Nucleus accumbens (tissue), 56 donors: ENCODE data around the gene FITM1.

Experiments used
- DNase-seq, 56 donors: peaks; one replicate each; lab custom pipeline; 2025; lab: John Stamatoyannopoulos, UW

The FITM1 gene, protein sequence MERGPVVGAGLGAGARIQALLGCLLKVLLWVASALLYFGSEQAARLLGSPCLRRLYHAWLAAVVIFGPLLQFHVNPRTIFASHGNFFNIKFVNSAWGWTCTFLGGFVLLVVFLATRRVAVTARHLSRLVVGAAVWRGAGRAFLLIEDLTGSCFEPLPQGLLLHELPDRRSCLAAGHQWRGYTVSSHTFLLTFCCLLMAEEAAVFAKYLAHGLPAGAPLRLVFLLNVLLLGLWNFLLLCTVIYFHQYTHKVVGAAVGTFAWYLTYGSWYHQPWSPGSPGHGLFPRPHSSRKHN

GRCh38 chr14:24130380-24130716, at the start of gene FITM1:
FITM1 (plus strand) TSS chr14:24130659; CDS start chr14:24131564, 905 bp downstream.
- no peak for DNase-seq

GRCh38 chr14:24080888-24081738, 49.3 kb upstream of the FITM1 start:
- peak in 46 of 56 donors; percentile 12 to 85 (median 57) for DNase-seq

DNA sequence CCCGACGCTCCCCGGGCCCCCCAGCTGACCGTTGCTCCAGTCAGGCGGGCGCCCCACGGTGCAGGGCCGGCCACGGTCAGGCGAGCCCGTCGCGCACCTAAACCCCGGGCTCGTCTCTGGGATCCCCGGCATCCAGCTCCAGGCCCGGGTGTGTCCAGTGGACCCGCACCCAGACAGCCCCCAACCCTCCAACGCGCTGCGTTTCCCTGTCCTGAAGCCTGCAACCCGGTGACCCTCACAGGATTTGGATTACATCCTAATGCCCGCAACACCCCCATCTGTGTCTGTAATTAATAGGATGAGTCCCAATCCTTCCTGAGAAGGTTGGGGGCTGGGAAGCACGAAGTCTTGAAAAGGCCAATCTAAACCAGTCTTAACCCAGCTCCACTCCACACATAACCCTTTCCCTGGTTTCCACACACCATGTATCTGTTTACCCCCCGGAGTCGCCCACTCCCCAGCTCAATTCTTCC, 48.7 kb upstream of the FITM1 start:
- DNase-seq = peak in 2 of 56 donors; percentile 13 to 41

DNA sequence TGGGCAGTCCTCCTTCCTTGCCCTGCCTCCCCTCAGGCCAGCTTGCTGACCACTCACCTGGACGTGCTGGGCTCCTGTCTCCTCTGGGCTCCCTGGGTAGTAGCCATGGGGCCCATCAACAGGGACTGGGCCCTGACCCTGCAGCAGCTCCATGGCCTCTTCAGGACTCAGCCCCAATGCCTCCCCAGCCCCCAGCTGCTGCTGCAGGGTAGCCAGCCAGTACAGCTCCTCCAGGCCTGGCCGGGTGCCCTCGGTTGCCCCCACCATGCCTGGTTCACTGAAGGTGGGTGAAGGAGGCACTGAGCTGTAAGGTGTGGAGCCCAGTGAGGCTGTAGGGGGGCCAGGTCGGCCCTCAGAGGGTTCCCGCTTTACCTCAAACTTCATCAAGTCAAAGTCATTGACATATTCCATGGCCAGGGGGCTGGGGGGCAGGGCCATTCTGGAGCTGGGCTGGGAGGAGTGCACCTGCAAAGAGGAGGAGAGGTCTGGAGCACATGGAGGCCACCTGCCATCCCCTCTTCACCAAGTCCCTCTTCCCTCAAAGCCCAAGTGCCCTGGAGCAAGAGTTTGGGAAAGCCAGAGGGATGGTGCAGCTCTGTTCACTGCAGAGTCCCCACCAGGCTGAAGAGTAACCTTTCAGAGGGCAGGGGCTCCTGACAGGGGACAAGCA, 47.9 kb upstream of the FITM1 start:
- DNase-seq = no peak

DNA sequence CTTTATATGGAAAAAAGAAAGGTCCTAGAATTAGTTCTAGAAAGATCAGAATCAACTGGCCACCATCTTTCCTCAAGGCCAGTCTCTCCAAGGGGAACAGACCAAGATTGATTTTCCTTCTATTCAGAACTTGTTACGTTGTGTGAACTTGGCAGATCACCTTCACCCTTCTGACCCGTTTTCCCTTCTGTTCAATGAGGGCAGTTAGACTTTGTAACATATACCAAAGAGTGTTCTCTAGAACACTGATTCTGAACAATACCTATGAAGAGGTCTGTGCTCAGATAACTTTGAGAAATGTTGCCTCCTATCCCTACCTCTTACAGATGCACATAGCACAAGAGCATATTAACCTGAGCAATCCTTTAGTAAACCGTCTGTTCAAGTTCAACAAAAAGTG, 47.0 kb upstream of the FITM1 start:
- DNase-seq = no peak

GRCh38 chr14:24084440-24084839, 46.0 kb upstream of the FITM1 start:
- DNase-seq = no peak

GRCh38 chr14:24085215-24085614, 45.2 kb upstream of the FITM1 start:
- no peak for DNase-seq

DNA sequence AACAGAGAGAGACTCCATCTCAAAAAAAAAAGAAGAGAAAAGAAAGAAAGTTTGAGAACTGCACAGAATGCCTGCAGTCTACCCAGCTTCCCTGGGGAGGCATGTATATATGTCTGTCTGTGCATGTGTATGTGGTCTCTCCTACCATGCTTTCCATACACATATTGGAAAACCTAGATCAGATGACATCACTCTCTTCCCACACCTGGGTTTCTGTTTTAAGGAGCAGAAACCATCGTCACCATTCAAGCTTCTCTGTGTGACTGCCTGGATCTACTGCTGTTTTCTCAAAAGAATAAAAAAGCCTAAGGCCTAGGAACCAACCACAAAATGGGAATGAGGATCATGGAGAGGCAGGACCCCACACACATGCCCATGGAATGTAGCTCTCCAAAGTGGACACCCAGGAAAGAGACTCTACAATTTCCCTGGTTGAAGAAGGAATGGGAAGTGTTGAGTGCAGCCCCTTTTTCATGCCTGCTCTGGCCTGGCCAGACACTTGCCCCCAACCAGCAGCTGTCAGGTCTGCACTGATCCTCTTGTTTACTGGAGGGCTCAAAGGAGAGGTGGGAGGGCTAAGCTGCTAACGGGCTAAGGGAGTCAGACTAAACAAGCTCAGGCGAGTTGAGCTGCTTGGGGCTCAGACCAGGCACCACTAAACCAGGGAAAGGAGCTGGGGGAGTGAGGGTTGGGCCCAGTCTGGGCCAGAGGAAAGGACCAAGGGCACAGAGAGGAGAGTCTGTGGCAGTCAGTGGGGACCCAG, 44.1 kb upstream of the FITM1 start:
- DNase-seq = no peak

GRCh38 chr14:24087004-24087403, 43.5 kb upstream of the FITM1 start:
- no peak for DNase-seq

GRCh38 chr14:24088095-24088494, 42.4 kb upstream of the FITM1 start:
- no peak for DNase-seq

GRCh38 chr14:24089890-24090289, 40.6 kb upstream of the FITM1 start:
- no peak for DNase-seq

GRCh38 chr14:24092110-24092504, 38.4 kb upstream of the FITM1 start:
- no peak for DNase-seq

GRCh38 chr14:24092505-24093206, 37.8 kb upstream of the FITM1 start:
- DNase-seq = no peak

- no peak for DNase-seq
Measured at GRCh38 chr14:24093207-24093900, 37.1 kb upstream of the FITM1 start.

DNA sequence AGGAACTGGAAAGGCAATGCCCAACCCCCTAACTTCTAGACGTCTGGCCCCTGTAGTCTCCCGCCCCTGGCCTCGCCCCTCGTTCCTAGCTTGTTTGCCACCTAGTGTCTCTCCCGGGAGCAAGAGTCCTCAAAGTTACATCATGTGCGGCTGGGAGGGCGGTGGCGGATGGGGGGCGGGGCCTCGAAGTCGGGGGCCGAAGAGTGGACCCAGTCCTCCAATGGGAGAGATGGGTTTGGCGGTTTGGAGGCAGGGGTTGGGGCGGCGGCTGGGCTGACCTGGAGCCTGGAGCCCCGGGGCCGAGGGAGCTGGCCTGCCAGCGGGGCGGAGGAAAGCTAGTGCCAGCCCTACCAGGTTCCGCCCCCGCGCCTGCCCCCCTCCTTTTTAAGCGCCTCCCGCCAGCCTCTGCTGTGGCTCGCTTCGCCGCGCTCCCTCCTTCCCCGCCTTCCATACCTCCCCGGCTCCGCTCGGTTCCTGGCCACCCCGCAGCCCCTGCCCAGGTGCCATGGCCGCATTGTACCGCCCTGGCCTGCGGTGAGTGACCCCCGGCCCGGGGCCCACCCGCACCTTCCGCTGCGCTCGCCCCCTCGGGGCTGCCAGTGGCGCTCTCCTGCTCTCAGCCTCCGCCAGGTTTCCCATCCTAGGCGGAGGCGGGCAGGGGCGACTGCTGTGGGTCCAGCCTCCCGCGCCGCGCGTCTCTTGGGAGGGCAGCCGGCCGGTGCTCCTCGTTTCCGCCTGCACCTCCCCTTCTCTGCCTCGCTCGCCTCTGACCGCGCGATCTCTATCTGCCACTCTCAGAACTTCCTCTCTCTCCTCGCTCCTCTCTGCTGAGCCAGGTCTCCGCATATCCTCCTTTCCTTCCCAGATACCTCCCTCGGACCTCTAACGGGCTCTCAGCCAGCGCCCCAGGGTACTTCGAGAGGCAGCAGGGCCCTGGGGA, 36.3 kb upstream of the FITM1 start, which contains the start of gene PCK2:
TSS of gene PCK2 (plus strand) at position 411 of the 940 bp plus-strand sequence. CDS start at position 506, 95 bp downstream.
- peak in 51 of 56 donors; percentile 21 to 87 (median 58) for DNase-seq

DNA sequence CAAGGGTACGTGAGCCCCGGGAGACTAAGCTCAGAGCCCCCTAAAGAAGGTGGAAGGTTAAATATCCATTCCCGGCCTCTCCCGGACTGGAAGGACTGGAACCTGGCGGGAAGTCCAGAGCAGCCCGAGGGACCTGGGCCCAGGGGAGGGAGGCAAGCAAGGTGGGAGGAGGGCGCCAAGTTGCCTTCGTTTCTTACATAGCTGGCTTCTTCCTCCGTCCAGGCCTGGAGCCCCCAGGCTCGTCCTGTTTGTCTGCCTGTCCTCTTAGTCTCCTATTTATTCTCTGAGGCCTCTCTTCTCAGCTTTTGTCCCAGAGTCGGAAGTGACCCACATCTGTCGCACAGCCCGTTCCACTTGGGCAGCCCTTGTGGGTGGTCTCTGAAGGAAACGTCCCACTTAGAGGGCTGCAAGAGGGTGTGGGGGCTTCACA, 35.6 kb upstream of the FITM1 start:
- no peak for DNase-seq

- peak in 7 of 56 donors; percentile 12 to 32 (median 19) for DNase-seq
Measured at GRCh38 chr14:24095271-24096068, 35.0 kb upstream of the FITM1 start.
